Keratinocyte (primary cell): ENCODE results near the gene UCHL1.

Source experiments
- EZH2 ChIP-seq: IDR thresholded peaks from one replicate; pipeline ENCODE4 v1.6.1; 2012; ENCODE audit warnings: inconsistent platforms, mild to moderate bottlenecking, low read length, moderate library complexity
- TF ChIP-seq, protein P1 (sequence below), 3 experiments: IDR thresholded peaks in 1 of 3; conservative IDR thresholded peaks in 1 of 3; optimal IDR thresholded peaks in 1 of 3; 2 replicates in 2 of 3; 3 replicates in 1 of 3; pipeline versions ENCODE3 to v1.5.1; 2011; ENCODE audit warnings: low read length in 3 of 3, mild to moderate bottlenecking in 3 of 3, moderate library complexity in 2 of 3, control low read depth in 1 of 3, inconsistent platforms in 1 of 3; ENCODE audit not compliant: insufficient read depth in 2 of 3; ENCODE audit errors: extremely low read depth in 1 of 3

DNA sequence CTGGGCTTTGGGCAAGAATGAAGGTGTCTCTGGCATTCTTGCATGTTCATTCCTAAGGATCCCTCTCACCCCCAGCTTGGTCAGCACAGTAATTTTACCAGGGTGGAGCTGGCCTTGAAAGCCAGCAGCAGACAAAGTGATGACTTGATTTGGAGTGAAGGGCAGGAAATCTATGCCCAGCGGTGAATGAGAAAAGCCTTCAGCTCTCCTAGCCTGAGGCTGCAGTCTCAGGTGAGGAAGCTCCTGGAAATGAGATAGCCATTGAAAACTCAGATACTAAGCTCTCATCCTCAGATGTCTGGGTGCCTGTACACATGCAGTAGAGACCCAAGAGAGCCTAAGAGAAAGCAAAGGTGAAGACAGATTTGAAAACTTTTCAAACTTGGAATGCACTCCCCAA, 10.7 kb upstream of the UCHL1 start:
- TF ChIP-seq, protein P1, sequence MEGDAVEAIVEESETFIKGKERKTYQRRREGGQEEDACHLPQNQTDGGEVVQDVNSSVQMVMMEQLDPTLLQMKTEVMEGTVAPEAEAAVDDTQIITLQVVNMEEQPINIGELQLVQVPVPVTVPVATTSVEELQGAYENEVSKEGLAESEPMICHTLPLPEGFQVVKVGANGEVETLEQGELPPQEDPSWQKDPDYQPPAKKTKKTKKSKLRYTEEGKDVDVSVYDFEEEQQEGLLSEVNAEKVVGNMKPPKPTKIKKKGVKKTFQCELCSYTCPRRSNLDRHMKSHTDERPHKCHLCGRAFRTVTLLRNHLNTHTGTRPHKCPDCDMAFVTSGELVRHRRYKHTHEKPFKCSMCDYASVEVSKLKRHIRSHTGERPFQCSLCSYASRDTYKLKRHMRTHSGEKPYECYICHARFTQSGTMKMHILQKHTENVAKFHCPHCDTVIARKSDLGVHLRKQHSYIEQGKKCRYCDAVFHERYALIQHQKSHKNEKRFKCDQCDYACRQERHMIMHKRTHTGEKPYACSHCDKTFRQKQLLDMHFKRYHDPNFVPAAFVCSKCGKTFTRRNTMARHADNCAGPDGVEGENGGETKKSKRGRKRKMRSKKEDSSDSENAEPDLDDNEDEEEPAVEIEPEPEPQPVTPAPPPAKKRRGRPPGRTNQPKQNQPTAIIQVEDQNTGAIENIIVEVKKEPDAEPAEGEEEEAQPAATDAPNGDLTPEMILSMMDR (optimal IDR thresholded peaks at IDR 0.05 in 1 of 3, IDR thresholded peaks at IDR 0.05 in 1 of 3, conservative IDR thresholded peaks at IDR 0.05 in 1 of 3; ENCODE audit: extremely low read depth in 1 of 3, insufficient read depth in 2 of 3, low read length in 3 of 3): no peak
- TF ChIP-seq EZH2: no peak
